Thyroid gland (tissue), 4 donors: ENCODE measurements around the gene IQGAP2.

Source experiments
- POLR2A ChIP-seq, 2 donors: fragments of 450-650 bp; IDR thresholded peaks; one replicate each; pipeline ENCODE4 v1.6.1; 2017; ENCODE audit warnings: antibody characterized with exemption in 2 of 2, mild to moderate bottlenecking in 2 of 2, moderate library complexity in 1 of 2
- TF ChIP-seq, protein P1 (sequence below), 6 experiments: fragments of 200-600 bp in 3 of 6; fragments of 450-650 bp in 3 of 6; sonication (generic) in 3 of 6; IDR thresholded peaks; one replicate each; pipeline ENCODE4 v1.5.1; 2016 to 2019; ENCODE audit warnings: antibody characterized with exemption in 6 of 6, mild to moderate bottlenecking in 2 of 6, inconsistent platforms in 1 of 6, moderate library complexity in 1 of 6

DNA sequence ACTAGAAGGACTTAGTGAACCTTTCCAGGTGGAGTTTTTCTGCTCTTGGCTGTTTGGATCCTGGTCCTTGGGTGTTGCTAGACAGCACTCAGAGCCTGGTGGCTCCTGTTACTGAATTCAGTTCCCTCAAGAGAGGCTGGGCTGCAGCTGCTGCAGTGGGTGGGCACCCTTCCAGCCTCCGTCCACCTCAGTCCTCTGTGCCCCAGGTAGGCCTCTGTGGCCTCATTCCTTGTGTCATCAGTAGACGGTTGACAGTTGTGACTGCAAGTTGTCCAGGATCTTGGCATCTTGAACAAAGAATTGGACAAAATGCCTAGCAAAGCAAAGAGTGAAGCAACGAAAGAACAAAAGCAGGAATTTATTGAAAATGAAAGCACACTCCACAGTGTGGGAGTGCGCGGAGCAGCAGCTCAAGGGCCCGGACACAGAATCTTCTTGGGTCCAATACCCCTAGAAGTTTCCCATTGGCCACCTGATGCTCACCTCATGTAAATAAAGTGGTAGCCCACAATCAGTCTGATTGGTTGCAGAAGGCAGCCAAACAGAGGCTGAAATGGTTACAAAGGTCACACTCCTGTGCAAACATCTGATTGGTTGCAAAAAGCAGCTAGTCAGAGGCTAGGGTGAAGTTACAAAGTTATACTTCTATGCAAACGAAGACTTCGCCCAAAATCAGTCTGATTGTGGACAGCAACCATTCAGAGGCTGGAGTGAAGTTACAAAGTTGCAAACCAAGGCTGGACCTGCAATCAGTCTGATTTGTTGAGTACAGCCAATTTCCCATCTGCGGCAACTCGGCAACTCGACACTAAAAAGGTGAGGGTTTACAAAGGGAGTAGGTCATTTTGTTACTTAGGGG, 352.9 kb downstream of the IQGAP2 start:
- TF ChIP-seq, protein P1, sequence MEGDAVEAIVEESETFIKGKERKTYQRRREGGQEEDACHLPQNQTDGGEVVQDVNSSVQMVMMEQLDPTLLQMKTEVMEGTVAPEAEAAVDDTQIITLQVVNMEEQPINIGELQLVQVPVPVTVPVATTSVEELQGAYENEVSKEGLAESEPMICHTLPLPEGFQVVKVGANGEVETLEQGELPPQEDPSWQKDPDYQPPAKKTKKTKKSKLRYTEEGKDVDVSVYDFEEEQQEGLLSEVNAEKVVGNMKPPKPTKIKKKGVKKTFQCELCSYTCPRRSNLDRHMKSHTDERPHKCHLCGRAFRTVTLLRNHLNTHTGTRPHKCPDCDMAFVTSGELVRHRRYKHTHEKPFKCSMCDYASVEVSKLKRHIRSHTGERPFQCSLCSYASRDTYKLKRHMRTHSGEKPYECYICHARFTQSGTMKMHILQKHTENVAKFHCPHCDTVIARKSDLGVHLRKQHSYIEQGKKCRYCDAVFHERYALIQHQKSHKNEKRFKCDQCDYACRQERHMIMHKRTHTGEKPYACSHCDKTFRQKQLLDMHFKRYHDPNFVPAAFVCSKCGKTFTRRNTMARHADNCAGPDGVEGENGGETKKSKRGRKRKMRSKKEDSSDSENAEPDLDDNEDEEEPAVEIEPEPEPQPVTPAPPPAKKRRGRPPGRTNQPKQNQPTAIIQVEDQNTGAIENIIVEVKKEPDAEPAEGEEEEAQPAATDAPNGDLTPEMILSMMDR (IDR thresholded peaks at IDR 0.05), result no peak
- no peak for TF ChIP-seq POLR2A (IDR thresholded peaks at IDR 0.05)
